Smooth muscle cell (in vitro differentiated cells): ENCODE measurements around the gene PLD6. TPM values are rescaled to one million over a fixed set of nuclear protein-coding genes. Genes with fewer than 3 reads are reported as not detected.

Source experiments
- DNase-seq: peaks from one replicate; lab custom pipeline; 2025; ENCODE audit not compliant: unreplicated experiment; lab: John Stamatoyannopoulos, UW
- H2AFZ ChIP-seq: fragments of 200-600 bp; sonication (generic); 2 replicates; pipeline ENCODE4 v1.6.0; 2016; ENCODE audit warnings: antibody characterized with exemption, low read depth, mild to moderate bottlenecking
- H3F3A ChIP-seq: fragments of 200-600 bp; sonication (generic); 2 replicates; pipeline ENCODE4 v1.6.0; 2017; ENCODE audit warnings: antibody characterized with exemption, low read depth
- H3K27ac ChIP-seq: fragments of 200-600 bp; sonication (generic); 2 replicates; pipeline ENCODE4 v1.5.1; 2016; ENCODE audit warnings: low read depth, mild to moderate bottlenecking
- H3K27me3 ChIP-seq: fragments of 200-600 bp; sonication (generic); 2 replicates; pipeline ENCODE4 v1.6.1; 2016; ENCODE audit warnings: low read depth, mild to moderate bottlenecking
- H3K36me3 ChIP-seq: fragments of 200-600 bp; sonication (generic); 2 replicates; pipeline ENCODE4 v1.5.1; 2016; ENCODE audit warnings: low read depth
- H3K4me1 ChIP-seq: fragments of 200-600 bp; sonication (generic); 2 replicates; pipeline ENCODE4 v1.5.1; 2016; ENCODE audit warnings: low read depth
- H3K4me2 ChIP-seq: fragments of 200-600 bp; sonication (generic); 2 replicates; pipeline ENCODE4 v1.6.0; 2016; ENCODE audit warnings: mild to moderate bottlenecking
- H3K4me3 ChIP-seq: fragments of 200-600 bp; sonication (generic); 2 replicates; pipeline ENCODE4 v1.5.1; 2016; ENCODE audit warnings: mild to moderate bottlenecking
- H3K79me2 ChIP-seq: fragments of 200-600 bp; sonication (generic); 2 replicates; pipeline ENCODE4 v1.6.0; 2016; ENCODE audit warnings: low read depth, mild to moderate bottlenecking
- H3K9ac ChIP-seq: fragments of 200-600 bp; sonication (generic); 2 replicates; pipeline ENCODE4 v1.6.0; 2016; ENCODE audit warnings: low read depth
- H3K9me3 ChIP-seq: fragments of 200-600 bp; sonication (generic); replicated peaks from 2 replicates; pipeline ENCODE4 v1.5.1; 2016; ENCODE audit warnings: low read depth
- H4K20me1 ChIP-seq: fragments of 200-600 bp; sonication (generic); 2 replicates; pipeline ENCODE4 v1.6.0; 2016; ENCODE audit warnings: low read depth
- CTCF ChIP-seq: fragments of 200-600 bp; sonication (generic); IDR thresholded peaks from 2 replicates; pipeline ENCODE4 v1.5.1; 2017; ENCODE audit warnings: borderline replicate concordance, mild to moderate bottlenecking, antibody characterized with exemption; ENCODE audit not compliant: insufficient read depth, poor library complexity, severe bottlenecking
- WGBS: methylation state at CpG from one replicate; pipeline ENCODE4 v1.1.7; 2016; ENCODE audit warnings: low lambda C conversion rate; 5-methylcytosine and 5-hydroxymethylcytosine counted together
- polyA plus RNA-seq: library from polyadenylated mRNA; unstranded; fragments of >200 nt; fragmentation: Nextera tagmentation; extraction: Ambion mirVana; gene quantifications from 2 replicates; pipeline ENCODE4 v1.2.1, GENCODE V29; 2016
- total RNA-seq: library from RNA; depleted of rRNA; stranded (reverse); fragments of >200 nt; gene quantifications from 2 replicates; pipeline ENCODE4 v1.2.3, GENCODE V29; 2014

PLD6 gene
- total and polyA plus RNA-seq, 2 experiments from 2014 or later, result 0.26 to 0.49 TPM

GRCh38 chr17:17203173-17203730 lies 2.9 kb downstream of the PLD6 start:
- 92% methylated on average over 15 of the region's 15 CpGs for WGBS
- no peak overlapping the region for H2AFZ ChIP-seq
- H3K9ac ChIP-seq, result no peak overlapping the region
- no peaks in the 10 kb centered on the region for H3K36me3 ChIP-seq
- H3K9me3 ChIP-seq, result no peaks in the 10 kb centered on the region
- H3F3A ChIP-seq, result no peaks in the 10 kb centered on the region
- H3K4me1 ChIP-seq, result no peaks in the 10 kb centered on the region
- H3K4me3 ChIP-seq, result no peak overlapping the region
- H3K4me2 ChIP-seq, result no peak overlapping the region
- H3K27me3 ChIP-seq, result no peaks in the 10 kb centered on the region
- no peaks in the 10 kb centered on the region for H4K20me1 ChIP-seq
- H3K27ac ChIP-seq, result no peak overlapping the region
- TF ChIP-seq CTCF, result no peak
- no peaks in the 10 kb centered on the region for H3K79me2 ChIP-seq
- no peak for DNase-seq

DNA sequence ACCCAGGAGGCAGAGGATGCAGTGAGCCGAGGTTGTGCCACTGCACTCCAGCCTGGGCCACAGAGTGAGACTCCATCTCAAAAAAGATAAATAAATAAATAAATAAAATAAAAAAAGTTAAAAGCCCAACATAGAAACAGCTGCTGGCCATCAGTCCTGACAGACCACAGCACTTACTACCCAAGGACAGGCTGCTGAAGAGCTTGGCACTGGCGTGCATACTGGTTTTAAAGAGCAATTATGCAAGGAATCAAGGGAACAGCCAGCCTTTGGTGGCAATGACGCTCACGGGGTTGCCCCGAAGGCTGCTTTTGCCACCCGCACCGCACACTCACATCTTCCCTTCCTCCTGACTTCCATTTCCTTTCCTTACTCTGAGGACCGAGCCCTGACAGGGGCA lies 4.2 kb downstream of the PLD6 start:
- WGBS, result 91% methylated on average over 8 of the region's 8 CpGs
- H3K9me3 ChIP-seq, result no peaks in the 10 kb centered on the region
- H3K9ac ChIP-seq, result no peak overlapping the region
- H4K20me1 ChIP-seq, result no peaks in the 10 kb centered on the region
- H2AFZ ChIP-seq, result no peak overlapping the region
- no peak for TF ChIP-seq CTCF
- no peaks in the 10 kb centered on the region for H3K79me2 ChIP-seq
- DNase-seq, result no peak
- H3K27ac ChIP-seq, result no peak overlapping the region
- H3F3A ChIP-seq, result no peaks in the 10 kb centered on the region
- H3K4me3 ChIP-seq, result no peak overlapping the region
- H3K36me3 ChIP-seq, result no peaks in the 10 kb centered on the region
- no peaks in the 10 kb centered on the region for H3K4me1 ChIP-seq
- no peak overlapping the region for H3K4me2 ChIP-seq
- no peaks in the 10 kb centered on the region for H3K27me3 ChIP-seq

DNA sequence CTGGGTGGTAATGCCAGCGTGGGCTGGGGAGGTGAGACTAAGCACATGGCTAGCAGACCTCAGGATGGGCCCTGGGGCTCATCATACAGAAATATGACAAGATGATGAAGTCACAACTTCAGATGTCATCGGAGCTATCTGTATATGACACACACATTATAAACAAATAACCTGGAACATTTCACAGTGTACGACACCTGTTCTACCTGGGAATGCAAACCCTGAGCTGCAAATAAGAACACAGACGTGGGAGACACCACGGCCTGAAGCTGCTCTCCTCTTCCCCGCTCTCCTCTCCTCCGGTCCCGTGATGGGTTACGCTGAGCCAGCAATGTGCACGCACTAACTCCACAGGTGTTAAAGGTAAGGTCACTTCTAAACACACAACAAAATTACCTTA lies 4.9 kb downstream of the PLD6 start:
- WGBS, result 90% methylated on average over 10 of the region's 10 CpGs
- H3K9me3 ChIP-seq, result no peaks in the 10 kb centered on the region
- no peak overlapping the region for H3K27ac ChIP-seq
- H2AFZ ChIP-seq, result no peak overlapping the region
- no peak for DNase-seq
- H3K36me3 ChIP-seq, result no peaks in the 10 kb centered on the region
- TF ChIP-seq CTCF, result no peak
- no peak overlapping the region for H3K9ac ChIP-seq
- no peaks in the 10 kb centered on the region for H3F3A ChIP-seq
- H3K4me3 ChIP-seq, result no peak overlapping the region
- no peaks in the 10 kb centered on the region for H3K4me1 ChIP-seq
- H3K27me3 ChIP-seq, result no peaks in the 10 kb centered on the region
- no peaks in the 10 kb centered on the region for H3K79me2 ChIP-seq
- H3K4me2 ChIP-seq, result no peak overlapping the region
- no peaks in the 10 kb centered on the region for H4K20me1 ChIP-seq

- H3K27ac ChIP-seq, result no peak overlapping the region
- H3K4me2 ChIP-seq, result no peak overlapping the region
- DNase-seq, result no peak
These were observed 5.3 kb downstream of the PLD6 start for GRCh38 chr17:17200831-17201230.

More at GRCh38 chr17:17200831-17201230, 5.3 kb downstream of the PLD6 start:
- WGBS, result 82% methylated on average over 5 of the region's 5 CpGs
- Histone ChIP-seq H2AFZ (no peak overlapping the region), H4K20me1 (no peaks in the 10 kb centered on the region), H3K36me3 (no peaks in the 10 kb centered on the region), H3K79me2 (no peaks in the 10 kb centered on the region), H3K4me3 (no peak overlapping the region), H3K9me3 (no peaks in the 10 kb centered on the region), H3K9ac (no peak overlapping the region), H3K27me3 (no peaks in the 10 kb centered on the region), H3K4me1 (no peaks in the 10 kb centered on the region), H3F3A (no peaks in the 10 kb centered on the region)
- no peak for TF ChIP-seq CTCF
